Measurements from ENCODE around the gene PCYOX1L. TPM values are rescaled to one million over a fixed set of nuclear protein-coding genes. Genes with fewer than 3 reads are reported as not detected.

The PCYOX1L gene
- 20.2 and 24.4 TPM in 2 replicates for total RNA-seq (2011; cell fraction: chromatin; rRNA removed; ENCODE audit: low replicate concordance)
- 28.2 and 32.0 TPM in 2 replicates for total RNA-seq (2011; cell fraction: nucleolus; rRNA removed)
- total RNA-seq (2011; cell fraction: nucleoplasm; rRNA removed) = 28.4 and 30.6 TPM in 2 replicates
- total RNA-seq (2014; rRNA removed) (5.4 and 7.2 TPM in 2 replicates), total RNA-seq (2014; rRNA removed; fragmentation: Illumina TruSeq; extraction: Trizol) (5.9 and 6.0 TPM in 2 replicates), total RNA-seq (2015; rRNA removed; fragmentation: Illumina TruSeq; extraction: Trizol) (5.1 and 5.3 TPM in 2 replicates), total RNA-seq (2021) (7.8 and 8.0 TPM in 2 replicates), polyA plus RNA-seq (2011; rRNA removed) (17.9 and 21.5 TPM in 2 replicates), polyA plus RNA-seq (2014; fragmentation: Illumina TruSeq; extraction: Trizol) (9.4 and 10.0 TPM in 2 replicates), polyA plus RNA-seq (2014; fragmentation: Nextera tagmentation; extraction: Ambion mirVana) (1 to 10 TPM; 2.3 to 2.4 TPM), polyA plus RNA-seq (2014; rRNA removed) (6.5 and 8.3 TPM in 2 replicates), polyA minus RNA-seq (2011; rRNA and poly(A)+ RNA removed) (13.7 and 15.4 TPM in 2 replicates), Bru-seq, nascent RNA (percentile 78 among the genes with signal in this experiment), BruChase-seq, experiment 1, labeled RNA remaining after a 2-hour chase (percentile 64 among the genes with signal in this experiment), BruChase-seq, experiment 2, labeled RNA remaining after a 6-hour chase (percentile 68 among the genes with signal in this experiment)
- 25.0 and 29.5 TPM in 2 replicates for polyA plus RNA-seq (2011; cell fraction: cytosol; rRNA removed)
- polyA plus RNA-seq (2011; cell fraction: nucleus; rRNA removed) = 44.5 and 48.0 TPM in 2 replicates
- 8.9 and 16.5 TPM in 2 replicates for polyA plus RNA-seq (2012)
- polyA minus RNA-seq (2011; cell fraction: cytosol; rRNA and poly(A)+ RNA removed) = 6.8 and 7.7 TPM in 2 replicates
- polyA minus RNA-seq (2011; cell fraction: nucleus; rRNA and poly(A)+ RNA removed) = 15.3 and 21.9 TPM in 2 replicates
- long read RNA-seq, experiment 1, full-length matches to known transcripts = 8 of 15 reads
- long read RNA-seq, experiment 1, partial matches to known transcripts = 7 of 15 reads
- long read RNA-seq, experiment 1, other reads (novel, unspliced or antisense) = 0 of 15 reads
- long read RNA-seq, experiment 2, full-length matches to known transcripts = 4 of 10 reads
- long read RNA-seq, experiment 2, partial matches to known transcripts = 4 of 10 reads
- long read RNA-seq, experiment 2, other reads (novel, unspliced or antisense) = 2 of 10 reads
- long read RNA-seq, experiment 3, transcript PCYOX1L-201 (6 exons, 2,546 nt) = major isoform, 6 of 6 reads
- long read RNA-seq, experiment 3, partial matches to known transcripts = 0 of 6 reads
- long read RNA-seq, experiment 3, other reads (novel, unspliced or antisense) = 0 of 6 reads

DNA sequence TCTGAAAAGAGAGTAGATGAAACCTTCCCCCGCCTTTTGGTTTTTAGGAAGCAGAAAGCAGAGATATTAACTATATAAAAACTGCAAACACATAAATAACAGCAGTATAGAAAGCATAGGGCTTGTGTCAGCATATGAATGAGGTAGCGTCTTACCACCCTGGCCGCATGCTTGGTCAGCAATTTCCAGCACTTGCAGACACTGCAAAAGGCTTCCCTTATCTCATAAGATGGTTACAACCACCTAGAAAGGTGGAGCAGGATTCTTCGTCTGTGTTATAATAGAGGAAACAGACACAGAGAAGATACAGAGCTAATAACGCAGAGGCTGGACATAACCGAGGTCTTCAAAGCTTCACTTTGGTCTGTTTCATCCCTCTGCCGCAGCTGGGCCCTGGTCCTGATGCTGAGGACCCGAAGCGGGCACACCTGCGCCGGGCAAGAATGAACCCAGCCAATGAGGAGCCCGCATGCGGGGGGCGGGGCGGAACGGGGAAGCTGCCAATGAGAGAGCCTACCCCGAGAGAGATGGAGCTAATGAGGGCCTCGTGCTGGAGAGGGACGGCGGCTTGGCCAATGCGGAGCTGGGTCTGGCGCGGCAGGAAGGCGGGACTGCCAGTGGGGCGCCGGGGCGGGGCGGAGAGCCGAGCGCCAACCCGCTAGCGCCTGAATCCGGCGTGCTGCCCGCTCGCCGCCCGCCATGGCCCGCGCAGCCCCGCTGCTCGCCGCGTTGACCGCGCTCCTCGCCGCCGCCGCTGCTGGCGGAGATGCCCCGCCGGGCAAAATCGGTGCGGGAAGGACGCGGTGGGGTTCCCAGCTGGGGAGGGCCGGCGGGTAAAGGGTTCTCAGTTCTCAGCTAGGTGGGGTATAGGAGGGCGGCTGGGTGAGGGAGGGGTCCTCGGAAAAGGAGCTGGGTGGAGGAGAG lies at the start of gene PCYOX1L:
Gene PCYOX1L (plus strand): TSS at position 677 of the 924 bp plus-strand sequence. CDS start 23 bp downstream, at position 700.
- Histone ChIP-seq H3K9me1 (ENCODE audit: control insufficient read depth, insufficient read depth, low read length) (no peaks in the 10 kb centered on the region), H3K9ac (ENCODE audit: insufficient read depth in 1 of 2, low read depth in 2 of 2, low read length in 2 of 2) (peak within 1 kb of the TSS; percentile 70 to 98), H3K9me3 (replicated peaks; ENCODE audit: control insufficient read depth, insufficient read depth, low read depth, low read length) (no peaks in the 10 kb centered on the region), H3K4me1 (replicated peaks in 1 of 2; ENCODE audit: control insufficient read depth in 2 of 2, insufficient read depth in 2 of 2, low read length in 2 of 2) (peaks cover 9 to 14% of the 10 kb centered on the region in 2 experiments; a peak in 3 of 5 replicates), H3K27ac (ENCODE audit: extremely low read depth, low read depth, low read length) (peak within 1 kb of the TSS; percentile 66), H3K4me2 (ENCODE audit: insufficient read depth, low read length) (peak within 1 kb of the TSS; percentile 92), H3K27me3 (ENCODE audit: control insufficient read depth in 2 of 2, insufficient read depth in 2 of 2, low read length in 2 of 2) (no peaks in the 10 kb centered on the region), H3K79me2 (ENCODE audit: control insufficient read depth, insufficient read depth, low read length) (peaks cover 12% of the 10 kb centered on the region; the same call in 2 of the 3 replicates), H2AFZ (ENCODE audit: low read depth, low read length) (peak within 1 kb of the TSS; percentile 97), H3K36me3 (ENCODE audit: control insufficient read depth, insufficient read depth, low read length) (peaks cover 33% of the 10 kb centered on the region), H4K20me1 (replicated peaks; ENCODE audit: control insufficient read depth, insufficient read depth, low read length) (no peaks in the 10 kb centered on the region), H3K4me3 (peak within 1 kb of the TSS; percentile 71)
- FAIRE-seq (peak; percentile 77), DNase-seq (ENCODE audit: extremely low read depth in 1 of 4, low spot score in 3 of 4) (peak; percentile 96 to 98 (median 98)), ATAC-seq (peak; percentile 97)
- no TSS peak for BruUV-seq (replicated peaks)
- intact Hi-C loops (cut with micrococcal nuclease) = no loop called here
- CTCF ChIA-PET (ENCODE audit: low intra/inter-chr PET ratio) = no interaction called here
- WGBS (ENCODE audit: insufficient coverage, low coverage, missing lambda C conversion rate) = 2% methylated on average over 37 of the region's 61 CpGs
- in situ Hi-C loops (cut with MboI) = no loop called here
- POLR2A ChIA-PET = interaction anchor here (0.6 to 8.3 kb wide), 11 partner anchors 9 to 816 kb away, joined by 3 to 87 read pairs (median 5); partner anchors contain the start of gene GRPEL2
- TF ChIP-seq GABPA (tag; conservative IDR thresholded peaks at IDR 0.05; ENCODE audit: low read depth) = peak; percentile 53
- peak in 1 of 2 experiments; percentile 37; a peak in 1 of 4 replicates for TF ChIP-seq ZNF639 (CRISPR knock-in tag; conservative IDR thresholded peaks at IDR 0.05 in 1 of 2, IDR thresholded peaks at IDR 0.05 in 1 of 2)
- TF ChIP-seq CXXC5 (CRISPR knock-in tag; IDR thresholded peaks at IDR 0.05) = peak; percentile 88
- no peak for TF ChIP-seq HMG20A (CRISPR knock-in tag; conservative IDR thresholded peaks at IDR 0.05)
- peak in 1 of 2 experiments; percentile 41; a peak in 1 of 4 replicates for TF ChIP-seq HDAC1 (IDR thresholded peaks at IDR 0.05)
- TF ChIP-seq SAP30 (IDR thresholded peaks at IDR 0.05; ENCODE audit: borderline replicate concordance, insufficient read depth, low read depth, low read length, poor library complexity, severe bottlenecking) = peak; percentile 64
- peak; percentile 95 for TF ChIP-seq RBM25 (IDR thresholded peaks at IDR 0.05; ENCODE audit: low read depth, low read length, severe bottlenecking)
- TF ChIP-seq NEUROD1 (IDR thresholded peaks at IDR 0.05; ENCODE audit: borderline replicate concordance, low read depth, low read length, partially characterized antibody) = peak; percentile 73

All from K562 (cell line).